ENCODE results near the gene CTBP1.
A peak's percentile ranks its signal among the peaks of the same experiment; 100 is the strongest.

CTBP1 gene

GRCh38 chr4:1221155-1221870 lies 27.6 kb downstream of the CTBP1 start:
- DNase-seq: no peak

GRCh38 chr4:1220566-1220965 lies 28.4 kb downstream of the CTBP1 start:
- DNase-seq: no peak

- DNase-seq: no peak
Measured at GRCh38 chr4:1219566-1219950, 29.4 kb downstream of the CTBP1 start.

GRCh38 chr4:1218634-1219565 lies 30.0 kb downstream of the CTBP1 start:
- no peak for DNase-seq

- no peak for DNase-seq
Measured at GRCh38 chr4:1217366-1217765, 31.6 kb downstream of the CTBP1 start.

GRCh38 chr4:1216869-1217294 lies 32.0 kb downstream of the CTBP1 start:
- DNase-seq: peak; percentile 65

GRCh38 chr4:1216076-1216614 lies 32.8 kb downstream of the CTBP1 start:
- DNase-seq: no peak

GRCh38 chr4:1215141-1216075 lies 33.5 kb downstream of the CTBP1 start:
- no peak for DNase-seq

GRCh38 chr4:1214101-1215095 lies 34.5 kb downstream of the CTBP1 start:
- no peak for DNase-seq

- DNase-seq: no peak
Measured at GRCh38 chr4:1213336-1213995, 35.5 kb downstream of the CTBP1 start.

GRCh38 chr4:1212546-1213335 lies 36.2 kb downstream of the CTBP1 start:
- no peak for DNase-seq

- no peak for DNase-seq
Measured at GRCh38 chr4:1211891-1212545, 36.9 kb downstream of the CTBP1 start.

- no peak for DNase-seq
Measured at GRCh38 chr4:1211371-1211770, 37.6 kb downstream of the CTBP1 start.

- no peak for DNase-seq
Measured at GRCh38 chr4:1210971-1211370, 38.0 kb downstream of the CTBP1 start.

- DNase-seq: no peak
Measured at GRCh38 chr4:1210241-1210841, 38.6 kb downstream of the CTBP1 start.

- no peak for DNase-seq
Measured at GRCh38 chr4:1209821-1210220, 39.1 kb downstream of the CTBP1 start.

- DNase-seq: no peak
Measured at GRCh38 chr4:1208970-1209704, 39.8 kb downstream of the CTBP1 start.

- peak; percentile 11 for DNase-seq
Measured at GRCh38 chr4:1208266-1208961, 40.5 kb downstream of the CTBP1 start.

Measured in CD4-positive, alpha-beta T cell treated with Interleukin-12 subunit alpha and Interleukin-12 subunit beta, for 1 hour (primary cell).